GM19467 (cell line): Measurements from ENCODE around the gene TDRKH.
"Not testable (repeated sequence)": the region's sequence is repeated elsewhere in the genome, so short reads cannot be mapped to it uniquely, and the experiment has no call there.

Experiments
- ATAC-seq: cut with Tn5 transposase; IDR thresholded peaks from one replicate; pipeline ENCODE4 v1.9.1; 2021; ENCODE audit warnings: mild to moderate bottlenecking, moderate library complexity; ENCODE audit not compliant: unreplicated experiment

The TDRKH gene

DNA sequence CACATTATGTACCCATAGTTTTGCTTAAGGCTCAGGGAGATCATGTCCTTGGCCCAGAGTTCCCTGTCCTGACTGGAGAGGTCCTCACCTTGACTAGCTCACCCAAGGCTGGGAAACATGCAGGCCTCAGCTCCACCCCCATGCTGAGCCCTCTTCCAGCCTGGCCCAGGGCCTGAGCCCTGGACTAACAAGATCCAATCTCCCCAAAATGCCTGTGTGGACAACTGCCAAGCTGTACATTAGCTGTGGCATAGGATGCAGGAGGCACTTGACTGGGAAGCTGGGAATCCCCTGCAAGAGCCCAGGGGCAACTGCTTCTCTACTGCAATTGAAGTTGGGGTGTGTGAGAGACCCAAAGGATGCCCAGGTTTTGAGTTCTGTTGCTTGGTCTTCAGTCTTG is 12.9 kb upstream of the TDRKH start:
- ATAC-seq, result no peak

DNA sequence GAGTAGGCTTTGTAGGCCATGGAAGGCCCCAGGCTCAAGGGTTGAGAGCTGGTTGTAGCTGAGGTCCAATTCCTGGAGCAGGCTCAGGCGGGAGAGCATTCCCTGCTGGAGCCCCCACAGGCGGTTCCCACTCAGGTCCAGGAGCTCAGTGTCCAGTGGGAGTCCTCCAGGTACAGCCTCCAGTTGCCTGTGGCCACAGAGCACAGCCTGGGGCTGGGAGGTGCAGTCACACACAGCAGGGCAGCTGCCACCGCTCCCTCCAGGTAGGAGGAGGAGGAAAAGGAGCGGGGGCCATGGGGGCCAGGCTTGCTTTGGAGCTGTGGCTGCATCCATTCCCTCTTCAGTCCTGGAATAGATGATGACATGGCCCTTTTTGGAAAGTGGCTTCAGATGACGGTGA is 12.1 kb upstream of the TDRKH start:
- ATAC-seq, result no peak

DNA sequence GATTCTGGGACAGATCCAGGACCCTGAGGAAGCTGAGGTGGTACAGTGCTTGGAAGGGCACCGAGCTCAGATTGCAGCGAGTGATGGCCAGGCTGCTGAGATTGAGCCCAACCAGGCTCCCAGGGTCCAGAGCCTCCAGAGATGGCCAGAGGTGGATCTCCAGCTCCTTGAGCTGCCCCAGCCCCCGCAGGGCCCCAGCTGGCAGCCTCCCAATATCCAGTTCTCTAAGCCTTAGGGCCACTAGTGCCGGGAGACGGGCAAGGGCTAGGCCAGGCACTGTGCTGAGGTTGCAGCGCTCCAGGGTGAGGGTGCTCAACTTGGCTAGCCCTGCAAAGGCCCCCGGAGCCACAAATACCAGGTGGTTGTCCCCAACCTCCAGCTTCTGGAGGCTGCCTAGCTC is 11.5 kb upstream of the TDRKH start:
- no peak for ATAC-seq

DNA sequence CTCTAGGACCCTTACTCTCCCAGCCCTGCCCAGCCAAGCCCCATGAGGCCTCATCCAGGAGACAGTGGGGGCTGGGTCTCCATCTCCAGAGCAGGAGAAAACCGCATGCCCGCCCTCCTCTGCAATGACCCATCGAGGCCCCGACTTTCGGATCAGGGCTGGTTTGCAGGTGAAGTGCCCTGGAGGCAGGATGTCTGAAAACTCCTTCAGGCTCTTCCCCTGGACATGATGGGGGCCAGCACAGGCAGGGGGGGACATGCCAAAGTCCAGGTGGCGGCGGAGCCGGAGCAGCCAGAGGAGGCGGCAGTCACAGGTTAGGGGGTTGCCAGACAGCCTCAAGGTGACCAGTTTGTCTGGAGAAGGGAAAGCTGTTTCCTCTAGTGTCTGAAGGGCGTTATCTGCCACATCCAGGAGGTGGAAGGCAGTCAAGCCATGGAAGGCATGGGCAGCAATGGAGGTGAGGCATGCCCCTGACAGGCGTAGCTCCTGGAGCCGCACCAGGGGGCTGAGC is 11.1 kb upstream of the TDRKH start:
- ATAC-seq, result no peak

DNA sequence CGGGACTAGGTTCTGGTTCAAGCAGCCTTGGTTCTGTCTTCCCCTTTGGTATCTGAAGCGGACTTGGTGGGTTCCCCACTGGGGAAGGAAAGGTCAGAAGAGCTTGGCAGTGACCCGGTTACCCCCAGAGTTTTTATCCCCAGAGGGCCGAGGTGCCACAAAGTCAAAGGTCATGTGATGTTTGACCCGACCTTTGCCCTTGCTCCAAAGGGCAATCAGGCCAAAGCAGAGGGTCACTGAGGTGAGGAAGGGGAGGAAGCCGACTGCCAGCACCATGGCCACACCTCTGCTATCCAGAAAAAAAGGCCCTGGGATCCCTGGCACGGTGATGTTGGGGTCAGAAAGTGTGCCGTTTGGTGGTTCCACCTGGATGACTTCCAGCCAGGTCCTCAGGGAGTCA is 10.5 kb upstream of the TDRKH start:
- ATAC-seq, result no peak

DNA sequence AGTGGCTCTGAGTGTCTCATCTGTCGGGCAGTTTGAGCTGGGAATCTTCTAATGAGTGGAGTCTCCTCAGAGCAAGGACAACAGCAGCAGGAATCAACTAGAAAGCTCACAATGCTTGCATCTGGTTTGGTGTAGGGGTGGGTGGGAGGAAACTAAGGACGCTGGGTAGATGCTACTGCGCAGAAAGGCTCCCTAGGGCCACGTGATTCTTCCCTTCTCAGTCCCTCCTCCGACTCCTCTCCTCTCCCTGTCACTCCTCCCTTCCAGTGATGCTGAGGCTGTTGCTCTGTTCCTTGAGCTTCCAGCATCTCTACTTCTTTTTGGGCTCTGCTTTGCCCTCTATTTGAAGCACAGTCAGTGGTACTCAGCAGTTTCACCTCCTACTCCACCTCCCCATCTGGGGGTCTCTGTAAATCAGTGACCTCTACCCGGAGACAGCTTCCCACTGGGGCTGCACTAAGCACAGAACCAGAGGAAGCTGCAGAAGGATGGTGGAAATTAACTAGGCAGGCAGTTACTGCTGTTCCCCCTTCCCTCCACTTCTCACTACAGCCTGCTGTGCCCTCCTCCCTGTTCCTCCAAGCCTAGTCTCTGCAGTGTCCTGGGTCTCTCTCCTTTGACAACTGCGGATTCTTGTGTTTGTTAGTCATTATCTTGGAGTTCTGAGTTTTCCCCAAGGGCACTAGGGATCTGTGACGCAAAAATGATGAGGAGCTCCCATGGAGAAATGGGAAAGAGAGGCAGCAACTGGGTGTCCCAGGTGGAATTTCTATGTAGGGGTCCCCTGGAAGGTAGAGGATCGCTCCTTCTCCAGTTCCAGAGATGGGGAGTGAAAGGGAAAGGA is 9.1 kb upstream of the TDRKH start:
- ATAC-seq, result no peak

DNA sequence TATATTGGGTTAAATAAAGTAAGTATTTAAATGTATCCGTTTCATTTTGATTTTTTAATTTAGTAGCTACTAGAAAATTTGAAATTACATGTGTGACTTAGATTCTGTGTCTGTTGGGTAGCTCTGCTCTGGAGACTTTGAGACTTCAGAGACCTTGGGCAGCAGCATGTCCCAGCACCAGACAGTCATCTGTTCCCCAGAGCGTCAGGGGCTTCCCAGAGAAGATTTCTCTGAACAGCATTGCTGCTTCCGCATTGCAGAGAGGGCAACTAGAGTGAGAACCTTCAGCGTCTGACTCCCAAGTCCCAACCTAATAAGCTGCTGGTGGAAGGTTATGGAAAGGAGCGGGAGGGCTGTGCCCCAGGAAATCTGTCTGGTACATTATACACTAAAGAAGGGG is 8.3 kb upstream of the TDRKH start:
- no peak for ATAC-seq

DNA sequence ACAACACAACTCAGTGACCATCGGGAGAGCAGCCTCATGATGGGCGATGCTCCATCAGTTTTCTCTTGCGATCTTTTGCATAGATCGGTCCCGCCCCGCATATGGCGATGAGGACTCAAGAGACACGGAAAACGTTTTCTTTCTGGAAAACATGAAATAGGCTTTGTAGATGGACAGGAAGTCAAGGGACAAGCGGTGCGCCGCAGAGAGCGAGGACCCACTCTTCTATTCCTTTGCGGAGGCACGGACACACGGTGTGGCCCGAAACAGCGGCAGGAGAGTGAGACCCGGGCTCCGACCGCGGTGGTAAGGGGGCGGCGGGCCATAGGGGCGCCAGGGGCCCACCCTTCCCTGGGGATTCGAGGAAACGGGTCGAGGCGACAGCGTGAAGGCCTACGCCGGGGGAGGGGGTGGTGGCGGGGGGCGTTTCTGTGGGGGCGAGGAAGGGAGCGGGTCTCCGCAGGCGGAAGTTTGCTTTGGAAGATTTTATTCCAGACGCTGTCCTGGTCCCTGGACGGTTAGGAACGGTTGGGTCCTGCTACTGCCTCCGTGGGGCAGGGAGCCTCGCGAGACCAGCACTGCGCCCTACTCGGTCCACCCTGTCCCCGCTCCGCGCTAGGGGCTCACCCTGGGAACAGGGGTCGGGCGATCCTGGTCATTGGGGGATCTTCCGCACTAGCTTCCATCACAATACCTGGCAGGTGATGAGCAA is 796 bp upstream of the TDRKH start:
- ATAC-seq, result no peak

DNA sequence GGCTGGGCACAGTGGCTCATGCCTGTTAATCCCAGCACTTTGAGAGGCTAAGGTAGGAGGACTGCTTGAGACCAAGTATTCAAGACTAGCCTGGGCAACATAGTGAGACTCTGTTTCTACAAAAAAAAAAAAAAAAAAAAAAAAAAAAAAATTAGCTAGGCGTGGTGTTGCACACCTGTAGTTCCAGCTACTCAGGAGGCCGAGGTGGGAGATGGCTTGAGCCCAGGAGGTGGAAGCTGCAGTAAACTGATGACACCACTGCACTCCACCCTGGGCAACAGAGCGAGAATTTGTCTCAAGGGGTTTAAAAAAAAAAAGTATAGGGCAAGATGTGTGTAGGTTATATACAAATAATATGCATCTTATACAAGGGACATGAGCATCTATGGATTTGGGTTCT is 2.6 kb downstream of the TDRKH start:
- ATAC-seq, result no peak

DNA sequence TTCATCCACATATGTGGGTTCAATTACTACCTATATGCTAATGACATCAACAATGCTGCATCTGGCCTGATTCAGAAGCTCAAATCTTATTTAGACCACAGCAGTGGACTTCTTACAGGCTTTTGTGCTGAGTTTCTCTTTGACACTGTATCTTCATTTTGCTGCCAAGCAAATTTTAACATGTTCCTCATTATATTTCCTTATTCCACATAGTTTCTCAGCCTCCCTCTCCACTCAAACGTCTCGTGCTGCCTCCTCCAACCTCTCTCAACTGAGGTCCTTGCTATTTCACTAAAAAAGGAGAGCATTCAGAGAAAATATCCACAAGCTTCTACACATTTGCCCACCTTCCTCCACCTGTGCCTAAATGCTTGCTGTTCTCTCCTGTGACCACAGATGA is 6.5 kb downstream of the TDRKH start:
- ATAC-seq, result no peak

DNA sequence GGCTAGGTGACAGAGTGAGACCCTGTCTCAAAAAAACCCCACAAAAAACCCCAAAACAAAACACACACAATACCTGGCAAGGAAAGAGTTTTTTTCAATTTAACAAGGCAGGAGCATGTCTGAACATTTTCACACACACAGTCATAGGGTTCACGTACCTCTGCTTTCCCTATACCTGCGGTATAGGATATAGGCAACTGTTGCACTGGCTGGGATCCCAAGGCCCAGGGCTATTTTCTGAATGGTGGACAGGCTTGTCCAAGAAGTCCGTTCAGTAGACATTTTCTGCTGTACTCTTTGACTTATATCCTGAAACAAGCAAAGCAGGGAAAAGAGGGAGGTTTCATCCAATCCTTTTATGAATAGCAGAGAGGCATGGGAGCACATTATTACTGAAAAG is 7.6 kb downstream of the TDRKH start:
- no peak for ATAC-seq

DNA sequence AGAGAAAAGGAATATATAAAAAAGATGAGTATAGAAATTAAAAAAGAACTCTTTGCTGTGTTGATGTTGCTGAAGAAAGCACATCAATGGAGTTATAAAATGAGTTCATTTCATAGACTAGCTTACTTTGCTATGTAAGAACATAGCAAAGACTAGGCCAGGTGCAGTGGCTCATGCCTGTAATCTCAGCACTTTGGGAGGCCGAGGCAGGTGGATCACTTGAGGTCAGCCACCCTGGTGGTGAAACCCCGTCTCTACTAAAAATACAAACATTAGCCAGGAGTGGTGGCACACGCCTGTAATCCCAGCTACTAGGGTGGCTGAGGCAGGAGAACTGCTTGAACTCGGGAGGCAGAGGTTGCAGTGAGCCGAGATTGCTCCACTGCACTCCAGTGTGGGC is 8.3 kb downstream of the TDRKH start:
- not testable (repeated sequence) for ATAC-seq

DNA sequence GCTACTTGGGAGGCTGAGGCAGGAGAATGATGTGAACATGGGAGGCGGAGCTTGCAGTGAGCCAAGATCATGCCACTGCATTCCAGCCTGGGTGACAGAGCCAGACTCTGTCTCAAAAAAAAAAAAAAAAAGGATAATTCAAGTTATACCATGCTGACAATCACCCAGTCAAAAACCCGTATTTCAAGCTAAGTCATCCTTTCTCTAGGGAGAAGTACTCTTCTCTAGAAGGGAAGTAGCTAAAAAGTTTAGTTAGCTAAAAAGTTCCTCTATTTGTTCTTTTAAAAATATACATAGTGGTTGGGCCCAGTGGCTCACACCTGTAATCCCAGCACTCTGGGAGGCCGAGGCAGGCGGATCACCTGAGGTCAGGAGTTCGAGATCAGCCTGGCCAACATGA is 9.6 kb downstream of the TDRKH start:
- not testable (repeated sequence) for ATAC-seq

DNA sequence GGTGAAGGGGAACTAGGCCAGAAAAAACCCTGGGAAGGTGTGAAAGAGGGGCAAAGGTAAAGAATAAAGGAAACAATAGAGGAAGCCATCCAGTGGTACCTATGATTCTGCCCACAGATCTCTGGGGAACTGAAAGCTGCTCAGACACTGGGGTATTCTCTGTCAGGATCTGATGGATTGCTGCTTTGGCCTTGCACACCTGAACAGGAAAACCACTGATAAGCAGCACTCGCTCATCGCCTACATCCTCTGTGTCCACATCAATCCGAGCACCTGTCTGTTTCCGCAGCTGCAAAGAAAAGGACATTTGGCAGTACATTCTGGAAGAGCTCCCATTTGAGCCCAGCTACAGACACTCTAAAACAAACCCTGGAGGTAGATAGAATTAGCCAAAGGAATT is 10.4 kb downstream of the TDRKH start:
- no peak for ATAC-seq

DNA sequence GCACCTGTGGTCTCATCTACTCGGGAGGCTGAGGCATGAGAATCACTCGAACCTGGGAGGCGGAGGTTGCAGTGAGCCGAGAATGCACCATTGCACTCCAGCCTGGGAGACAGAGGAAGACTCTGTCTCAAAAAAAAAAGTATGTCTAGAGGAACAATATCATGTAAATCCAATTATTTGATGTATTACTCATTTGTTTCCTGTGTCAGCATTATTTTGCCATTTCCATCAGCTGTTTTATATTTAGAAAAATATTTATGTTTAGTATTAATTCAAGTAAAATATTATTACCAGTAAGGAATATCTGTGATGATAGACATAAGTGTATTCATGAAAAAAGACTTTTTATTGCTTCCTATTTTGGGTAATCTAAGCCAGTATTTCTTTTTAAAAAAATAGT is 13.0 kb downstream of the TDRKH start:
- ATAC-seq, result no peak

DNA sequence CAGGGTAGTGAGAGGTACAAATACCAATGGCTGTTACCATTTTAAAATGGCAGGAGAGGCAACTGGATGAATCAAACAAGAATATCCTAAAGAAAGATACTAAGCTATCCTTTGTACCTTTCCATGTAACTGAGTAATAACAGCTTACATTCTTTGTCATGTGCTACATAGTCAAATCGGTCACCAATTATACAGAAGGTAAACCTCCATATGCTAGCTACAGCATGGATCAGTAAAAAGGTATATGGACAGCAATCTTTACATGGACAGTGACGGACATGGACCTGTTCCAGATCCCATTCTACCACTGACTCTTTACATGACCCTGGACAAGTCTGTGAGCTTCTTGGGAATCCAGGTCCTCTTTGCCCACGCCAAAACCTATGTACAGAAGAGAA is 13.6 kb downstream of the TDRKH start:
- no peak for ATAC-seq

DNA sequence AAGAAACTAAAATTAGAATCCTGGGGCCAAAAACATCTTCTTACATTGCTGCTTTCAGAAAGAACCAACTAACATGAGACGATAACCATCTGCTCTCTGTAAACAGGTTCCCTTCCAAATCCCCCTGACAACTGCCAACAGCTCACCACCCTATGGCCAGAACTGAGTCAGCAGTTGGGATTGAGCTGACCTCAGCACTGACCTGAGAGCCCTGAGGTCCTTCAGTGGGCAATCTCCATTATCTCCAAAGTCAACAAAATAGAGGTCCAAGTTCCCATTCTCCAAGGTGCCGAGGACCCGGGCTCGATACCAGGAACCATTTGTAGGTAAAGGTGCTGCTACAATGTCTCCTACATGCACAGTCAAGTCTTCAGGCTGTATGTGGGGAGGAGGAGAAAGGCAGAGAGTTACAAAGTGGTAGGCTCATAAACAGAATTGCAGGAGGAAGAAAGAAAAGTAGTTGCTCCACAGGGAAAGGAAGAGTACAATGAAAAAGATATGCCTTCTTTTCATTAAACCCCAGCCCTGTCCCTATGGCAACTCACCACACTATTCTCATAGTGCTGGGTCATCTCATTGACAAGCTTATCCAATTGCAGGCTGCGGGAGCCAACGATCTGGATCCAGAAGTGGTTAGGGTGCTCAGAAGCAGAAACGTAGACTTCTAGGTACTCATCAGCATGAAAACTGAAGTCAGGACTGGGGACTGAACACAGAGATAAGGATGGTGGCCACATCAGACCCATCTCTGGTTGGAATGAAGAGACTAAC is 14.2 kb downstream of the TDRKH start:
- ATAC-seq, result no peak

DNA sequence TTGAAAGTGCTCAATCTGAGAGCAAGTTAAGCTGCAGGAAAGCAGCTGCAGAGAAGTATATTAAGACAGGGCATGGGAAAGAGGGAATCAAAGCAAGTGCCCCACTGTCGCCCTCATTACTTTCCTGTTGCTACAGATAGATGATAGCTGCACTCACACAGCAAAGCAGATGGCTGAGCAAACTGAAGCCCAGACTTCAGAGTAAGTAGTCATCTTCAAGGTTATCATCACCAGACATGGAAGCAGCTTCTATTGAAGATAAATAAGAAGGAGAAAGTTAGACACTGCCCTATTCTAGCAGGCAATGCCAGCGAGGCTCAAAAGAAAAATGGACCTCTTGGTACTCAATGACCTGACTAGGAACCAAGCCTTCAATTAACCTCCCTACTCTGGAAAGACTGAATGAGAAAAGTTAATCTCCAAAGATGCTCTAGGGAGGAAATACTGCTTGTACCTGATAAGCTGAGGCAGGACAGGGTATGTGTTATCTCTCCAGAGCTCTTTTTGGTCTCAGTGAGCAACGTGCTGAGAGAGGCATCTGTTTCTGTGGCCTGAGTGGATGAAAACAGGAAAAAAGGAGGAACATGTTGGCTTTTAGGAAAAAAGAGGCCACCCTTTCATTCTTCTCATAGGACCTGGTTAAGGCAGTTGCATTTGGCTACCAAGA is 15.9 kb downstream of the TDRKH start:
- no peak for ATAC-seq

DNA sequence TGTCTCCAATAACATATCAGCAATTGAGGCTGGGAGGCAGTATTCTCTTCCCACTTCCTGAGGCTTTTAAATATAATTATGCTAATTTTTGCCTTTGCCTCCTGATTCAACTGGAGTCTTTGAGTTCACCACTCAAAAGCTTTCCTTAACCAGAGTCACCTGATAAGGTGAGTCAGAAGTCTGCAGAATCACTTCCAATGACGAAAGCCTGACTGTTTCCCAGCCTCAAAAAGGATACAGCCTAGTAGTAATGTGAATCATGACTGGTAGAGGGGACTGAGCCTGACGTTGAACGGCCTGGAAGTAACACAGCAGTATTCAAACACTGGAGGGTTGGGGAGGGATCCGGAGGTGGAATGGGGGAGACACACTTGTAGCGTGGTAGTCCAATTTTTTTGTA is 16.6 kb downstream of the TDRKH start:
- no peak for ATAC-seq

DNA sequence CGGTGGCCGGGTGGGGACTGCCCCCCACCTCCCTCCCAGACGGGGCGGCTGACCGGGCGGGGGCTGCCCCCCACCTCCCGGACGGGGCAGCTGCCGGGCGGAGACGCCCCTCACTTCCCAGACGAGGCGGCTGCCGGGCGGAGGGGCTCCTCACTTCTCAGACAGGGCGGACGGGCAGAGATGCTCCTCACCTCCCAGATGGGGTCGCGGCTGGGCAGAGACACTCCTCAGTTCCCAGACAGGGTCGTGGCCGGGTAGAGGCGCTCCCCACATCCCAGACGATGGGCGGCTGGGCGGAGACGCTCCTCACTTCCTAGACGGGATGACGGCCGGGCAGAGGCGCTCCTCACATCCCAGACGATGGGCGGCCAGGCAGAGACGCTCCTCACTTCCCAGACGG is 21.0 kb downstream of the TDRKH start:
- ATAC-seq, result not testable (repeated sequence)
